Stimulated activated CD8-positive, alpha-beta memory T cell treated with anti-CD3 and anti-CD28 coated beads, Interleukin-12 subunit alpha, Interleukin-12 subunit beta, amount 100 ng/mL, for 24 hours (primary cell): ENCODE results near the gene ABL1.

Experiments
- DNase-seq: peaks from one replicate; pipeline ENCODE4 v3.0.0-alpha.2; 2020; ENCODE audit errors: extremely low read depth

ABL1 gene

DNA sequence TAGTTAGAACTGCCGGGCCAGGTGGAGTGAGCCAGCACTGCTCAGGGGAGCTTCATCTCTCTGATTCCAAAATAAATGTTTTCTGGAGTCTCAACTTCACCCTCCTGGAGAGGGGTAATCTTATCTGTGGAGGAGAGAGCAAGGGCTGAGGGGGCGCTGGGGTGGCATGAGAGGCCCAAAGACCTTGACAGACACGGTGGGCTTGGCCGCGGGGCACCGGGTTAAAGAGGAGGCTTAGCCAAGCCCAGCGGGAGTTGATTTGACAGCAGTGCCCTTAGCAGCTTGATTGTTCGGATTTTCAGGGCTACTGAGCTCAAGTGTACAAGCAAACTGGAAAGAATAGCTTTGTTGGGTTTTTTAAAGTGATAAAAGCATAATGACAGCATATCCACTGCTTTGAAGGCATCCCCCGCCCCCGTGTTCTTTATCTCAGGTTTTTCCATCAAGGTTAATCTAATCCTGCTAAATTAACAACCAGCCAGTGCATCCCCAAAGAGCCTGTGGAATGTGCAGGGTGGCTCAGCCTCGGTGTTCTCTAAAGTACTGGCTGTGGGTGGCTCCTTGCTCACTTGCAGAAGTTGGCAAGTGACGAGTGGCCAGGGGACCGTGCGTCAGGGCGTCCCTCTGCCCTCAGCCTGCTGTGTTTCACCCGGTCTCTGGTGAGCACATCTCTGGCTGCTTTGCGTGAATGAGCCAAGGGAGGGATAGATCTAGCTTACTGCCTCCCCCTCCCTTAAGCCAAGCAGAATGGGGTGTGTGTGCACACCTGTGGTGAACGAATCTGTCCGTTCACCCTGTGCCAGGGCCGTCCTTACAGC lies 56.0 kb downstream of the ABL1 start:
- DNase-seq = no peak

DNA sequence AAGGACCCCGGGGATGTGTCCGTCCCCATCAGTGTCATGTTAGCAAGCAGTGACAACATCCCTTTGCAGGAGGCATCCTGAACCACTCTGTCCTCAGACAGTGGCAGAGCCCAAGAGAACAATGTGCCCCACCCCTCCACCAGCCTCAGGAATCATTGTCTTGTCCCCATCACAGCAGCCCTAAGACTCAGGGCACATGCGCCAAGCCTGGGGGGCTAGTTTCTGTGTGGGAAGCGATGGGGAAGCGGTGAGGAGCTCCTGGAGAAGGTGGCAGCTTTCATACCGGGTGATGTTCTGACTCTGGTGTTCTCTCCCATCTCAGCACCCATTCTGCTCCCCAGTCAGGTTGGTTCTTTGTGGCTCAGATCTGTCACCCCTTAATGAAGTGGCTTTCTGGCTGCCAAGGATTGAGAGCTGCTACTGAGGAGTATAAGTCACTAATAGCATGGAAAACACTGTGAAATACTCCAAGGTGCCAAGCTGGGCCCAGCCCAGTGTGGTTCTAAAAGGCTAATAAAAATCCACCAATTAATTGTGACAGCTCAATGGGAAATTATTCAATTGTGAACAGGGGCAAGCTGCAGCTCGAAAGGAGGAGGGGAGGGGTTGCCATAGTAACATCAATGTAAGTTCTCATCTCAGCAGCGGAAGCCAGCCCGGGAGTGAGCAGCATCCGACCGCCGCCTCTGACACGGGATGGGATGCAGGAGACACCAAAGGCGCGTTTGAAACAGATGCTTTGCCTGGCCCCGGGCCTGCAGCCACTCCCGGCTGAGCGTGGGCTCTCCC lies 56.8 kb downstream of the ABL1 start:
- DNase-seq = no peak

DNA sequence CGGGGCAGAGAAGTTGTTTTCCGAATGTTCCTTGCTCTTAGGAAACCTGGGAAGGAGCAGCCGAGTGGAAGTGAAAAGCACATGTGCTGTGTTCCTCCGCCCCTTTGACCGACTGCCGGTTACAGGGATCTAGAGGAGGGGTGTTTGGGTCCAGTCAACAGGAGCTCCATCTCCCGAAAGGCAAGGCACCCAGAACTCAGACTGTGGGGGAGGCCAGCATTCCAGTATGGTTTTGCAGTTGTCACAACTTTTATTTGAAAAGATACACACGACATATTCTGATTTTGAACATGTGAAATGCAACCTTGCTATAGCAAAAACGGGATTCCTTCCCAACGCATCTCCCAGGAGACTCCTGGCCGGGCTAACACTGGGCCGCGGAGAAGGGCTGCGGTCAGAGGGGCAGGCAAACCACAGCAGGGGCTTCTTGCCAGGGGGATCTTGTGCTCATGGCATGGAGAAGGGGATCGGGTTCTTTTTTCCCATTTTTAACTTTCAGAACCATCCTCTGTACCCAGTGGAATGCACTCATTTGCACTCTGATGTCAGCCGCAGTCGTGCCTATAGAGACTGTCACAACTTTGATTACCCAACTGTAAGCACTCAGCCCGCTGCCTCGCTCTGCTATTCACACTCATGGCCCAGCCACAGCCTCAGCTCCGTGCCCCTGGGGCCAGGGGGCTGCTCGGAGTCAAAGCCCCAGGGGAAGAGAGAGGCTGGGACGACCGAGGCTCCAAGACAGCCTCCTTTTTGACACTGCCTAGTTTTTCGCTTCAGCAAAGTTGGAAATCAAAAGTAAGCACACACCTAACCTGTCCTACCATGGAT lies 57.6 kb downstream of the ABL1 start:
- DNase-seq = no peak

DNA sequence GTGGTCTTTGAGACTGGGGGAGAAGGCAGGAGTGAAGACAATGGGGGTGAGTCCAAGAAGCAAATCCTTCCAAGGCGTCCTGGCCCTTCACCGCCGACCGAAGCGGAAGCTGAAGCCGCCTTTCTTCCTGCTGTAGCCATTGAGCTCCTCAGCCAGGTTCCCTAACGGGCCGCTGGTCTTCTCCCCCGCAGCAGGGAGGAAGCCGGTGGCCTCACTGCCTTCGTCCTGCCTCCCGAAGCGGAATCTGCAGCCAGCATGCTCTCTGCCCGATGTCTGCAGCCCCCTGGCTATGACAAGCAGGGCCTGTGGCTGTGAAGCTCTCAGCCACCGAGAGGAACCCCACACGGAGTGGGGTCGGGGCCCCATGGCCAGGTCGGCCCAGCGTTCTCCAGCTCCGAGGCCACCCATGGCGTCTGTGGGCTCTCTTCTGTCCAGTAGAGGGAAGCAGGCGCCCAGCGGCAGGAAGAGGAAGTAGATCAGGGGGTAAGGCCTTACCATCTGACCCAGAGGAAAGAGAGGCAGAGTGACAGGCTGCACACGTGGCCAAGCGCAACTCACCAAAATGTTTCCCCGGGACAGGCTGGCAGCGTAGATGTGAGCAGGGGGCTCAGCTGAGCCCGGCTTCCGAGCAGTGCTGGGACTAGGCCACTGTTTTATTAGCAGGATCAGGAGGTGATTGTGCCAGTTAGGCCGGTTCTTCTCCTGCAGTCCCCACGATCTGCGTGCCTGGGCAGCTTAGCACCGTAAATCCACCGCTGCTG lies 58.5 kb downstream of the ABL1 start:
- DNase-seq = no peak

DNA sequence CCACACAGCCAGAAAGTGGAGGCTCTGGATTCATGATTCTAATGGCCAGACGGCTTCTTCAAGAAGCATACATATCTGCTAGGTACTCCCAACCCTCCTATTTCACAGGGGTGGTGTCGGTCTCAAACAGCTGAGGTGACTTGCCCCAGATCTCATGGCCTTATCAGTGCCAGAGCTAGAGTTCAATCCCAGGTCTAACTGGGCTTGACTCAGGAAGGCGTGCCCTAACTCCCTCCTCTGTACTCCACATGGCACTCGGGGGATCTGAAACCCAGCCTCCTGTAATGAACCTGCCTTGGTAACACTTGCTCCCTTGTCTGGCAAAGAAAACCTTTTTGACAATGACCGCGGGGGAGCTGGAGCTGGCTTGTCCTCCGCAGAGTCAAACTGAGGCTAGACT lies 59.5 kb downstream of the ABL1 start:
- DNase-seq = no peak

DNA sequence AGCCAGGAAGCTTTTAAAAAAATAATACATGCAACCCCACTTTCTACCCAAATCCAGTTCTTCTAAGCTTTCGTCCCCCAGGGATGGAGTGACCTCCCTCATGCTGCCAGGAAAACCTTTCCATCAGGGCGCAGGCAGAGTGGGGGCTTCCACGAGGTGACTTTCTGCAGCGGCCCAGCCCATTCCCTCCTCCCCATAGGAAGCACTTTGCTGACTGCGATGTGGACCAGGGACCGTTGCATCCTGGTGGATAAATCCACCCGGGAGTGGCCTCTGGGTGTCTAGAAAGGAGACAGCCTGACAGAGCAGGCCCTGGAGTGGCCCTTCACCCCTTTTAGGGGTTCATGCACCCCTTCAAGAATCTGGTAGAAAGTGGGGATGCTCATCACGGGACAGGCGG lies 60.0 kb downstream of the ABL1 start:
- DNase-seq = no peak

DNA sequence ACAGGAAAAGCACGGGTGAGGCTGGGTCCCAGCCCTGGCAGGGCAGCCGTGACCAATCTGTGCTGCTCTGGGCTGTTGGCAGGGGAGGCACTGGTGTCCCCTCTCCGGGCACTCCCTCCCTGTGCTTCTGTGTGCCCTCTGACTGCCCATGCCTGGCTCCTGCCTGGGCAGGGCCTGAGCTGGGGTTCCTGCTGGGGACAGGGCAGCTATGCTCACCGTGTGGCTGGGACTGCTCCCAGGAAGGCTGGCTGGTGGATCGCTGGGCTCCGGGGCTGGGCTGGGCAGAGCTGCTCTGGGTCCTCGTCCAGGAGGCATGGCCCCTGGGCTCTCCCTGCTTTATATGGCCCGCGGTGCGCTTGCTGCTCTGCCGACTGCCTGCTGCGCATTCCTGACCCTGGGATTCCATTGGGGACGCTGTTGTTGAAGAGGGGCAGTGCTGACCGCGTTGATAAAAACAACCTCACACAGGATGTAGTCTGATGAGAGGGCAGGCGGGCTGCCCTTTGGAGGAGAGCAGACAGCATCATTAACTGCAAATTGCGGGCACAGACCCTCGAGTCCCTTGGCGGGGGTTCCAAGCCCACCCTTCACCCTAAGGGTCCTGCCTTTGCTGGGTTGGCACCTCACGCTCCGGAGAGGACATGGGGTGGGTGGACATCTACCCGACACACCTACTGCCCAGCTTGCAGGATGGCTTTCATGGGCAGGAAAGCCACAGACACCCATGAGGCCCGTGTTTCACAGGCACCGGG lies 60.6 kb downstream of the ABL1 start:
- no peak for DNase-seq

DNA sequence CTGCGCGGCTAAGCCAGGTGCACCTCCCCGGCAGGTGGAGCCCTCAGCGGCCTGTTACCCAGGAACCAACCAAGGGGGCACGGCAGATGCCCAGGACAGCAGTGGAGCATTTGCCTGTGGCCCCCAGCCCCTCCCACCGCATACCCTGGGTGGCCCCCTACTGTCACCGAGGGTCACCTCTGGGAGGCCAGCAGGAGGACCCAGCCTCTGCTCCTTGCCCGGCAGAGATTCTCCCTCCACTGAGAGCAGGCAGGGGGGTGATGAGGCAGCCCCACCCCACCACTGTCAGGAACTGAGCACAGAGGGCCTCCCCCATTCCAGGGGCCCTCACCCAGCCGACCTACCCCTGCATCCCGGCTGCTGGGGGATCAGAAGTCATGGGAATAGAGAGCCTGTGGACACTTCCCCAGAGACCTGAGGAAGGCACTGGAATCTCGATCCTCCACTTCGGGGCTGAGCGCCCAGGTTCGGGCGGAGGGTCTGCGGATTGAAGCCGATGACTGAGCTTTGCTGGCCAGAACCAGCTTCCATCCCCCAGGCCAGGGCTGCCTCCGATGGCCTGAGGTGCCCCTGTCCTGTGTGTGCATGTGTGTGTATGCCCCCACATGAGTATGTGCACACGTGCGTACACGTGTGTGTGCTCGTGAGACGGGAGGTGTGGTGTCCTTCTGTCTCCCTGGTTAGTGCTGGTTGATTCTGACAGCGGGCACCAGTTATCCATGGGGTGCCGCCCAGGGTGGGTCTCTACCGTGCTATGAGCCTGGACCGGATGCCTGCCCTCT lies 61.4 kb downstream of the ABL1 start, which contains the start of gene QRFP:
Gene QRFP (minus strand): TSS at position 580 of the 782 bp plus-strand sequence. CDS start 2,974 bp downstream, outside the sequence.
- DNase-seq = no peak

DNA sequence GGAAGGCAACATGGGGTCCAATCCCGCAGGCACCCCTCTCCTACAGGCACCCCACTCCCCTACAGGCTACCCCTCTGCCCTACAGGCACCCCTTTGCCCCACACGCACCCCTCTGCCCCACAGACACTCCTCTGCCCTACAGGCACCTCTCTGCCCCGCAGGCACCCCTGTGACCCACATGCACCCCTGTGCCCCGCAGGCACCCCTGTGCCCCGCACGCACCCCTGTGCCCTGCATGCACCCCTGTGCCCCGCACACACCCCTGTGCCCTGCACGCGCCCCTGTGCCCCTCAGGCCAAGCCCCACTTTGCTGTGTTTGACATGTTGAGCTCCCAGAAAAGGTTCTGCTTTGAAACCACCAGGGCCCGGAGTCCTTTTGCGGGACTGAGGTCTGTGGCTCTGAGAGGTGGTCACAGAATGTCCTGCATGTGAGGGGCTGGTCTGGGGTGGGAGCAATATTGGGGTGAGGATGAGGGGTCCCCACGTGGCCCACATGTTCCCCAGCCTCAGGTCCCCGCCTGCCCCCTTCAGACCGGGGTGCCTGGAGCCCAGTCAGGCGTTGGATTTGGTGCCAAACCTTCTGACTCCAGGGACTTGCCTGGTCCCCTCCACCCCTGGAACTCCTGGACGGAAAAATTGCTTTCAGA lies 62.2 kb downstream of the ABL1 start:
- no peak for DNase-seq

DNA sequence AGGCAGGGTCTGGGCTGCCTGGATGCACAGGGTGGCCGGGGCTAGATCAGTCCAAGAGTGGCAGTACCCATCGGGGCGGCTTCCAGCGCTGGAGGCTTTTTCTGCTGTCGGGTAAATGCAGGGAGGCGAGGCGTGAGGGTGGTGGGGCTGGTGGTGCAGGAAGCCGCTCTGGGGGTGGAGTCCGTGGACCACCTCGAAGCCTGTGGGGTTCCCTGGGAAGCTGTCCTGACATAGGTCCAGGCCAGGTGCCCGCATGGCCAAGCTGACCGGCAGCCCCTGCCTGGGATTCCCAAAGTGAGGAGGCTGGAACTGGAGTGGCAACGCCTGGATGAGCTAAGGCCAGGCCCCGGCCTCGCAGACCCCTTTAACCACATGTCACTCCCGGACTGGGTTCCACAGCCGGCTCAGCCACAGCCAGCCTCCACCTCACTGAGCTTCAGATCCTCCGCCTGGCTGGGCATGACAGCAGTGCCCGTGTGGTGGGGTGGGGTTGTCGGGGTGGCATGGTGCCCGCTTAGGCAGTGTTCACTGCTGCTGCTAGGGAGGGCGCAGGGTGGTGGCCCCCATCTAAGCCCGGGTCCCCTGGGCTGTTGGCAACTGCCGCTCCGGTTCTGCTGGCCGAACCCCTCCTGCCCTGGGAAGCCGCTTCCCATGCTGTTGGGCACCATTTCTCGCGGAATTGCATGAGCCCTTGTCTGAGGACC lies 62.9 kb downstream of the ABL1 start:
- DNase-seq = no peak

DNA sequence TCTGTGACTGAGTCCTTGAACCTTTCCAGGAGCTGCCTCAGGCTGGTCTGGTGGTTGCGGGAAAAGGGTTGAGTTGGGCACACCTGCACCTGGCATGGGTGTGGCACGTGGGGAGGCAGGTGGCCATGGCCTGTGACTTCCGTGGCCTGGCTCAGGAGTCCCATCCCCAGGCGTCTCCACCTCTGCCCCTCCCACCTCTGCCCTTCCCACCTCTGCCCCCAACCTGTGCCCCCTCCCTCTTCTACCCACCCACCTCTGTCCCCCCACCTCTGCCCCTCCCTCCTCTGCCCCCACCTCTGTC lies 63.4 kb downstream of the ABL1 start:
- DNase-seq = no peak

DNA sequence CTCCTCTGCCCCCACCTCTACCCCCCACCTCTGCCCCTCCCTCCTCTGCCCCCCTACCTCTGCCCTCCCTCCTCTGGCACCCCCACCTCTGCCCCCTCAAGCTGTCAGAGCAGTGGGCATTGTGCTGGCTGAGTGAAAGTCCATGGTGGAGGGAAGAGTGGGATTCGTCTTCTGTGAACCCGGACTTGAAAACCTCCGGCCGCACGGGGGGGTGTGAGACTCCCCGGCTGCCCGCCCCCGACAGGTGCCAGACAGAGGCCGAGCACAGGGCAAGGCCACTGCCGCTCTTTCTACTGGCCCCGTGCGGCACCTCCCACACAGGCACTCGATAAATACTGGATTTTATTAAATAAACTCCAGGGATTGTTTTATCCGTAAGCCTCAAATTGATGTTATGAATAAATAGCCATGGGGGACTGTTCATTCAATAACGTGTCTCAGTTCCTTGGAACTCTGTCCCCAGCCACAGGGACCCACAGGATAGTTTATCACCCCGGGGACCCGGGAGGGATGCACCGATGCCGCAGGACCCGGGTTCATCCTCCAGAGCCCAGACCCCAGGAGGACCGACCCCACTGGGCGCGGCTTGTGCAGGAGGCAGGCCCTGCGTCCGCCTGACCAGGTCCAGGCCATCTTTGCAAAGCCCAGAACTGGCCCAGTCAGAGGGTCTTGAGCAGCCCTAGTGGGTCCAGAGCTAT lies 64.1 kb downstream of the ABL1 start:
- no peak for DNase-seq

DNA sequence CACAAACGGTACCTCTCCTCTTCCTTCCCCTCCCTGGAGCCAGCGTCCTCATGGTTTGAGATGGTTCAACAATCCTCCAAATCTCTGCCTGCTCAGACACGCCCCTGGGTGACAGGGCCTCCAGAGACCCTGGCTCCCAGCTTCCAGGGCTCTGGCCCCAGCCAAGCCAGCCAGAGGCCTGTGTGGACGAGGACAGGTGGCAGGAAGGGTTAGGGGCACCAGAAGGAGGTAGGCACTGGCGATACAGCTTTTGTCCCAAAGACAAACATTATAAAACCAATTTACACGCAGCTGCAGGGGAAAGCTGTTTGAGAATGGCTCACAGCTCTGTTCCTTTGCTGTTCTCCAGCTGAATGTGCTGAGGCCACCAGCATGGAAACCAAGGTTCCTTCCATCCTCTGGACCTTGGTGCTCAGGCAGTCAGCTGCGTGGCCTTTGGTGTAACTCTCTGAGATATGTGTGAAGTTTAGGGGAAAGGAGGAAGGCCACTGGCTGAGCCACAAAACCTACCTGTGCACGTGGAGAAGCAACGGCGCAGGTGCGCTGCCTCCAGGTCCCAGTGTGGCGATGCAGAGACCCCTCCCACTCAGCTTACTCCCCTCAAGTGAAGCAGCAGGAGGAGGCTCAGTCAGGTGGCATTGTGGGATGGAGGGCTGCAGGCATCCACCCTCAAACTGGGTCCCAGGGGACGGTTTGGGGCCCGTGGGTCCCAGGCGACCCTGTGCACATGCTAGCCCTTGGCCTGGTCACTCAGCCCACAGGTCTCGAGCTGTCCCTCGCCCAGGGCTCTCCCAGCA lies 65.8 kb downstream of the ABL1 start:
- no peak for DNase-seq

DNA sequence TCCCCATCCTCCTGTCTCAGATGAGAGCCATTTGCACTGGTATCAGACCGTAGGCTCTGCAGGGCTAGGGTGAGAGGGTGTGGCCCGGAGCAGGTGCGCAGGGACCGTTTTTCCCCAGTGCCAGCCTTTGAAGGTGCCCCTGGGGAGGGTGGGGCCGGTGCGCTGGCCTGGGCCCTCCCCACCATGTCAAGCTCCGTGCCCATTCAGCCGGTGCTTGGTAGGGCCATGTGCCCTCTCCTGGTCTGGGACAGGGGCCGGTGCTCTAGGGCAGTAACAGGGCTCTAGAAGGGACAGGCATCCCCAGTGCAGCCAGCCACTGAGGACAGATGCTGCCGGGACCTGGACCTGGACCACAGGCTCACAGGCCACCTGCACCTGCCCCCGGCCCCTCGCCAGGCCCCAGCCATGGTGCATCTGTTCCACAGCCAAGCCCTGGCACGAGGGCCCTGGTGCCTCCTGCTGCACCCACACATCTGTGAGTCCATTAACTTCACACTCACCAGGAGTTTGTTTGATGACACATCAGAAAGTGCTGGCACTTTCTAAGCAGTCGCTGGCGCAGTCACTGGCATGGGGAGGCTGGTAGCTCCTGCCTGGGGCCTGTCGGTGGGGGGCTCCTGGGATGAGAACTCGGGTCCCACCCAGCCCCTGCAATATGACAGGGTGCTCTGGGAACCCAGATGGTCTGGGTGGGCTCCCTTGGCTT lies 66.6 kb downstream of the ABL1 start:
- no peak for DNase-seq

DNA sequence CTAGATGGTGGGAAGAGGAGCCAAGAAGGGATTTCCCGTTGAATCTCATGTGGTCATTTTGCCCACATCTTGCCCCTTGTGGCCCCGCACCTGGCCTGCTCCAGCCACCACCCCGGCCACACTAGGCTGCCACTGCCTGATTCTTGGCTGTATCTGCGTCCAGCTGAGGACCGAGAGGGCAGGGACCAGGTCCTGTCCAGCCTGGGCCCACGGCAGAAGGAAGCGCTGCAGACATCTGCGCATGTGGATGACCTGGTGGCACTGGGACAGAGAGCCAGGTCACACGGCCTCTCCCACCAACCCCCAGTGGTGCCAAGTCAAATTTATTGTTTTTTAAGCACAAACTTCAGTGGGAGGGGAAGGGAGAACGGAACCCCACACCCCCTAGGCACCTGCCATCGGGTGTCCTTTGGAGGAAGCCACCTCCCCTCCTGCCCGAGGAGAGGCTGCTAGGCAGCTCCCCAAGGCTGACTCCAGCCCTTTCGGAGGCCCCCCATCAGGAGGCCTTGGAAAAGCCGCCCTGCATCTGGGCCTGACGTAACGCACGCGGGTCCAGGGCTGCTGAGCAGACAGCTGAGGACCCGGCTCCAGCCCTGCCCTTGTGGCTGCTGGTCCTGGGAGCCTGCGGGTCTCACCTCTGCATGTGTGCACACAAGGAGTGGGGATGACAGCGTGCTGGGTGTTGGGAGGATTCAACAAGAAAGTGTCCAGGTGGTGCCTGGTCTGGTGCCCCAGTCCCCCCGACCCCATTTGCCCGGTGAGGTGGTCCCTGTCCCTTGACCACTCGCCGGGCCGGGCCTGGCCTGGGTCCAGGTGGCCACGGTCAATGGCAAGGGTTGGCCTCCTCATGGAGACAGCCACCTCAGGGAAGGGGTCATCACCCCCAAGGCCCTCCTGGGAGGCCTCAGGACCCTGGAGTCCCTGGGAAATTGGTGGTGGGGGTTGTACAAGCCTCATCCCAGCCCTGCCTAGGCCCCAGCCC lies 67.4 kb downstream of the ABL1 start:
- DNase-seq = no peak
